Ammon's horn (tissue), 1 donor: ENCODE results near the gene SLC35A2.
A peak's percentile ranks its signal among the peaks of the same experiment; 100 is the strongest.
"Not testable (repeated sequence)": the region's sequence is repeated elsewhere in the genome, so short reads cannot be mapped to it uniquely, and the experiment has no call there.

Experiments used
- DNase-seq: peaks from one replicate; pipeline ENCODE4 v3.0.0-alpha.2; 2016; ENCODE audit warnings: low spot score

Gene SLC35A2

GRCh38 chrX:48902776-48903175 is 8.7 kb downstream of the SLC35A2 start:
- DNase-seq, result no peak

DNA sequence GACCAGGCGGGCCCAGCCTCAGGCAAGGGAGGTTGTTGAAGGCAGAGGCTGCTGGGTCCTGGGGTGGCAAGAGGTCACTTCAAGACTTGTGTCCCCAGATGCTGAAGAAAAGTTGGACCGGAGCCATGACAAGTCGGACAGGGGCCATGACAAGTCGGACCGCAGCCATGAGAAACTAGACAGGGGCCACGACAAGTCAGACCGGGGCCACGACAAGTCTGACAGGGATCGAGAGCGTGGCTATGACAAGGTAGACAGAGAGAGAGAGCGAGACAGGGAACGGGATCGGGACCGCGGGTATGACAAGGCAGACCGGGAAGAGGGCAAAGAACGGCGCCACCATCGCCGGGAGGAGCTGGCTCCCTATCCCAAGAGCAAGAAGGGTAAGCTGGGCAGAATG is 9.3 kb downstream of the SLC35A2 start:
- DNase-seq, result no peak

- DNase-seq, result no peak
Measured at GRCh38 chrX:48901069-48901468, 10.4 kb downstream of the SLC35A2 start.

- no peak for DNase-seq
Measured at GRCh38 chrX:48899078-48899410, 12.4 kb downstream of the SLC35A2 start.

DNA sequence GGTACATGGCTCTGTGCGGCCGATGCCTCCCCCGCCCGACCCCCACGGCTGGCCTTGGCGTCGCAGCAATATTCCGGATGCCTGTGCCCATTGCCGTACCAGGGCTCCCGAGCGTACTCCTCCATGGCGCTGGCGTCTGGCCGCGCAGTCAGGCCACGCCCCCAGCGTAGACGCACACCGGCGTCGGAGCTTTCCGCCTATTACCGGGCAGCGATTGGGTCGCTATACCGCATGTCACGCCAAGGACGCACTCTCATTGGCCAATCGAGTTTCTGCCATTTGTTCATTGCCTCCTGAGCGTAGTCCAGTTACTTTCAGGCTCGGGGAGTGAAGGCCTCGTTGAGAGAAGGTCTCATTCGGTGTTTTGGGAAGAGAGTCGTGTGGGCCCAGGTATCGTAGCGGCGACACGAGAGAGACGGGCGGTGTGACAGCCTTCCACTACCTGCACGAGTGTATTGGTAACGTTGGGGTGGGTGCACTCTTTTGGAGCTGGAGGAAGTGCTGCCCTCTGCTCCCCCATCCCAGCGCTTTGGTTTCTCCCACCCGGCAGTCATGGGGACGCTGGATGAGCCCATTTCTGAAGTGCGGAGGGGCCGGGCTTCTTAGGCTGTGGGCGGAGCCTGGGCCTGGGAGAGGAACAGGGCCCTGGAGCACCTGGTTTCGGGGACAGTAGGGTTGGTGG is 13.7 kb downstream of the SLC35A2 start, which contains the start of the genes PQBP1 and TIMM17B:
Gene PQBP1 (plus strand): TSS at position 306 of the 682 bp plus-strand sequence. CDS start 580 bp downstream, outside the sequence.
Gene TIMM17B (minus strand): TSS at position 144 of the 682 bp plus-strand sequence. CDS start 19 bp downstream, at position 125.
- DNase-seq, result peak; percentile 96

GRCh38 chrX:48897157-48897624 is 14.3 kb downstream of the SLC35A2 start:
- peak; percentile 57 for DNase-seq

- peak; percentile 10 for DNase-seq
Measured at GRCh38 chrX:48896611-48897011, 14.8 kb downstream of the SLC35A2 start.

DNA sequence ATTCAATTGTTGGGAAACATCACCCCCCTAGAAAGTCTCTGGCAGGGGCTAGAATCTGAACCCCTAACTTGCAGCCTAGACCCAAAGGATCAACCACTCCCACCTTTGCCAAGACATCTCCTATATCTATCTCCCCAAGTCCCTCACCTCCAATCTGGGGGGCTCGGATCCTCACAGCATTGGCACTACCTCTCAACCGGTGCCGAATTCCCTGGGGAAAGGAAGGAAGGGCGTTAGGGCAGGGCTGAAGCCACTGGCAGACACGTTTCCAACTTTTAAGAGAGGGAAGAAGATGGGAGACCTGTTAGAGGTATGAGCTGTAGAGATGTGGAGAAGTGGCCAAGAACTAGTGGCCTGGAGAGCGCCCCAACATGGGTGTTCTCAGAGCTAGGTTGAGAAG is 16.6 kb downstream of the SLC35A2 start:
- no peak for DNase-seq

DNA sequence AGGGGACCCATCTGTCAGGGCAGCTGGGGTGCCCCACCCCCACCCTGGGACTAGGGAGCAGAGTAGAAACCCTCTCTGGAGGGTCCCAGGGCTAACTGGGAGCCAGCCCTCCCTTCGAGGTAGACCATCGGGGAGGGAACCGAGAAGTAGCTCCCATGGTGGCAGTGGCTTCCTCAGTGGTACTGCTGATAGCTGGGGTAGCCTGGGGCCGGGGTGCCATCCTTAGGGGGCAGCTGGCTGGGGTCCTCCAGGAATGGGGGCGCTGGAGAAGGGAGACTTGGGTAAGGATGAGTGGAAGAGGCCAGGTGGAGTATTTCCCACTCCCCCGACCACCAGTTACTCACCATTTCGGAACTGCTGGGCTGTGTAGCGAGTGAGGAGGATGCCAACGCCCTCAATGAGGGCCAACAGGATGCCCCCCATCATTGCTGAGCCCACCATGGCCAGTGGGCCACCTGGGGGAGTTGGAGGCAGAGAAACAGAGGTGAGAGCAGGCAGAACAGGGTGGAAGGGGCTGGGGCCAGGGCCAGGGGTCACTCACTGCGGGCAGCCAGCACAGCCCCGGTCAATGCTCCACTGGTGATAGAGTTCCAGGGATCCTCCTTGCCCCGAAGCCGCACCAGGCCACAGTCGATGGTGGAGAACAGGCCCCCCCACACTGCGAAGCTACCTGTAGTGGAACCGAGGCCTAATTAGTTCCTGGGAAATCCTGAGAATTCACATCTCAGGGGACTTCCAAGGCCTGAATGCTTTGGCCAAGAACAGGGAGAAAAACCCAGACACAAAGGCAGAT is 17.7 kb downstream of the SLC35A2 start:
- DNase-seq, result no peak

DNA sequence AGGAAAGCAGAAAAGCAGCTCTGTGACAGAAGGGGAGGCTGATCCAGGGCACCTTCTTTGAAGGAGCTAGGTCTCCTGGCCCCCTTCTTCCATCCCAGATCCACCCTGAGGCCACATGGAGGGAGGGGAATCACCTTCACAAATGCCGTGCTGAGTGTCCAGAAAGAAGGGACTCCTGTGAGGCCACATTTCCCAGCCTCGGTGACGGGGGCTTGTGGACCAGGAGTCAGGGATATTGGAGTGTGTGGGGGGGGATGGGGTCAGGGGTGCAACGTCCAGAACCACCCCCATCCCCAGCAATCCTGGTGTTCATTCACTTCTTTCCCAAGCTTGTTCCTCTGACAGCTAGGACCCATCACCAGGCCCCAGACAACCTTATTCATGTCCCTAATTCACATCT is 18.6 kb downstream of the SLC35A2 start:
- no peak for DNase-seq

DNA sequence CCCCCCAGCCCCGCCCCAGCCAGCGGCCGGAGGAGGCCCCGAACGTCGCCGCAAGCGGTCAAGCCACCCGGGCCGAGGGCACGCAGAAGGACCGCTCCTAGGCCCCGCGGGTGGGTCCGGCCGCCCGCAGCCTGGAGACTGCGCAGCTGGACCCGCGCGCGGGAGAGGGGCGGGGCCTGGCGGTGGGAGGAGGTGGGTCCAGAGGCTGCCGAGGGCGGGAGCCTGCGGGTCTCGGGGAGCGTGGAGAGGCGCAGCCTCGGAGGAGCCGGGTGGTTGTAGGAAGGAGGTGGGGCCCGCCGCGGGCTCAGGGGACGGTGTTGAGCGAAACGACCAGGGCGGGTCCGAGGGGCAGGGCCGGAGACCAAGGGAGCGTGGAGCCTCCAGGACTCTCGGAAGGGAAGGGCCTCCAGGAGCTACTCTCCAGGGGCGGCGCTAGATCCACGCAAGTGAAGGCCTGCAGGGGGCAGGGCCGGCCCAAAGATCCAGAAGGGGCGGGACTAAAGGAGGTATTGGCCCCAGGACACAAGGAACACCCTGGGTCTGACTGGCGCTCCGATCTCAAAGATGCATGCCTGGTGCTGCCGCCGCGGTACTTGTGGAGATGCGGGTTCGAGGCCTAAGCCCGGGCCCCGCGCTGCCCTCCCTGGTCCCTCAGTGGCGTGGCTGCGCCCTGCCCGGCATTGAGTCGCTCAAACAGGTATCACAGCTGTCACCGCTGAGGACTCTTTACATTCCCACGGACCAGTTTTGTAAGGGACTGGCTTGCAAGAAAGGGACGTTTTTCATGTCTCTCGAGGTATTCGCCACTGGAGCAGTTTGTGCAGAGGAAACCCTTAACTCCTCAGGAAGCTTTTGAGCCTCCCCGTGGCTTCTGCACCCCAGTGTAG is 19.8 kb downstream of the SLC35A2 start:
- DNase-seq, result peak; percentile 84

- no peak for DNase-seq
Measured at GRCh38 chrX:48890934-48891401, 20.5 kb downstream of the SLC35A2 start.

DNA sequence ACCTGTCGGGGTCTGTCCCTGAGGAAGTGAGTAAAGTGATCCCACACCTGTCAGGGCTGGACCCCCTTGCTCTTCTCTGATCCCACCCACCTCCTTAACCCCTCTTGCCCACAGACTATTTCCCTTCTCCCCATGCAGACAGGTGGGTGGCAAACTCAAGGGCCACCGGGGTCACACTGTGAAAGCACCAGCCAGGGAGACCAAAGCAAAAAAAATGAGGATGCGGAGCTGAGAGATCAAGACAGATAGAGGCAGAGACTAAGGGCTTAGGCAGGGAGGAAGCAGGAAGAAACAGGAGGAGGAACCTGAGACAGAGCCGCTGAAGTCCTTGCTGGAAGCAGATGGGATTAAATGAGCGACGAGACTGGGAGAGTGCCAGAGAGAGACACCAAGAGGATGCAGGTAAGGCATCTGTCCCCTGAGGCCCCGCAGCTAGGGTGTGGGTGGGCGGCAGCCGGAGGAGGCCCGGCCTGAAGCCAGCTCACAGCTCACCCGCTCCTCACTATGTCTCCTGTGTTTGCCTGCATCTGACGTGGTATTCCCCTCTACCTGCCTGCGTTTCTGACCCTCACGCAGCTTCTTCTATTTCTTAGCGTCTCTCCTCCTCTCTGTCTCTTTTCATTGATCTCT is 21.0 kb downstream of the SLC35A2 start:
- DNase-seq, result peak; percentile 12

DNA sequence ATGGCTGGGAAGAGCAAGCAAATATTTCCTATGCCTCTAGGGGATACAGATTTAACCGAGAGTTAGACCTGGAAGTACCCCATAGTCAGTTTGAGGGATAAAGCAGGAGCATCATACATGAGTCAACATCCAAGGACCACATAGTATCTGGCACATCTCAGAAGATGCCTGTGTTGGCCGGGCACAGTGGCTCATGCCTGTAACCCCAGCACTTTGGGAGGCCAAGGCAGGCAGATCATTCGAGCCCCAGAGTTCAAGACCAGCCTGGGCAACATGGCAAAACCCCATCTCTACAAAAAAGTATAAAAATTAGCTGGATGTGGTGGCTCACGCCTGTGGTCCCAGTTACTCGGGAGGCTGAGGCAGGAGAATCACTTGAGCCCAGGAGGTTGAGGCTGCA is 24.9 kb downstream of the SLC35A2 start:
- DNase-seq, result not testable (repeated sequence)

DNA sequence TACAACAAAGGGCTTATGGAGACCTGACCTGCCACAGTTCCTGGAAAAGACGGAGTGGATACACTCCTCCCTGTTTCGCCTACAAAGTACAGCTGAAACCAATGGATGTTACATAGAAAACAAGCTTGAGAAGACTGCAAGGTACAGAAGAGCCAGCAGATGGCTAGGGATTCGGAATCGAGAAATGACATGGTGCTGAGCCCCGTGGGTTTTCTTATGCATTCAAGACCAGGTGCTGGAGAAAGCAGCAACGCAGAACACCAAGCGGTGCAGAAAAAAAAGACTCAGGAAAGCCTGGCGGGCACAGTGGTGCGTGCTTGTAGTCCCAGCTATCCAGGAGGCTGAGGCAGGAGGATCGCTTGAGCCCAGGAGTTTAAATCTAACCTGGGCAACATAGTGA is 27.7 kb downstream of the SLC35A2 start:
- DNase-seq, result no peak

DNA sequence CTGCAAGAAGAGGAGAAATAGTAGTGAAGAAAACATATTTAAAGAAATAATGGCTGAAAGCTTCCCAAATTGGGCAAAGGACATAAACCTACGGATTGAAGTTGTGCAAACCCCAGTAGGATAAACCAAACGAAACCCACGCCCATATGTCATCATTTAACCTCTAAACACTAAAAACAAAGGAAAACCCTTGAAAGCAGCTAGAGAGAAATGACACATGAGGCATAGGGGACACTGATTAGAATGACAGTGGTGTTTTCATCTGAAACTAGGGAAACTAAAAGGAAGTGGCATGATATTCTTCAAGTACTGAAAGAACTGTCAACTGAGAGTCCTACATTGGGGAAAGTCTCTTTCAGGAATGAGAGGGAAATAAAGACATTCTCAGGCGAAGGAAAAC is 34.5 kb downstream of the SLC35A2 start:
- DNase-seq, result not testable (repeated sequence)

- not testable (repeated sequence) for DNase-seq
Measured at GRCh38 chrX:48872017-48872416, 39.4 kb downstream of the SLC35A2 start.

DNA sequence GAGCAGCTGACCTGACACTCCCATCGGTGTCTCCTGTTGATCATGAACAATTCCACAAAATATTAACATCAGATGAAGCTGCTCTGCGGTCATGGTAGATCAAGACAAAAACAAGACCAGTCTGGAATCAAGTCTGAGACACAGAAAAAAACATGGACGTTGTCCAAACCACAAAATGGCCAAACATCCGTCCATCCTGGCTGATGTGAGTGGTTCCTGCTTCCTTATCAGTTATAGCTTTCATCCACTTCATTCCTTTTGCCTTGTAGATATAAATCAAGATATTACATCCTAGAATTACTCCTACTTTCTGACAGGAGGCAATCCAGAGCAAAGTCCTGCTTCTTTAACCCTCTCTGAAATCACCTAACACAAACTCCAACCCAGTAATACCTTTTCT is 47.2 kb downstream of the SLC35A2 start:
- DNase-seq, result no peak

GRCh38 chrX:48854898-48855297 is 56.5 kb downstream of the SLC35A2 start:
- DNase-seq, result no peak

- not testable (repeated sequence) for DNase-seq
Measured at GRCh38 chrX:48854121-48854804, 57.2 kb downstream of the SLC35A2 start.

GRCh38 chrX:48853494-48853893 is 58.0 kb downstream of the SLC35A2 start:
- not testable (repeated sequence) for DNase-seq
